IPS DF 6.9 (cell line): Measurements from ENCODE around the gene POU6F2.

Experiments
- DNase-seq: peaks from one replicate; pipeline ENCODE4 v3.0.0-alpha.2; 2013; ENCODE audit warnings: low read depth, low spot score
- H3K27ac ChIP-seq: one replicate; pipeline ENCODE4 v1.5.1; 2013; ENCODE audit warnings: low read length, control low read depth
- H3K27me3 ChIP-seq: 2 replicates; pipeline ENCODE4 v1.6.1; 2013; ENCODE audit warnings: mild to moderate bottlenecking, low read length; ENCODE audit not compliant: control insufficient read depth, insufficient read depth
- H3K36me3 ChIP-seq: 2 replicates; pipeline ENCODE4 v1.6.1; 2013; ENCODE audit warnings: low read length; ENCODE audit not compliant: control insufficient read depth, insufficient read depth
- H3K4me1 ChIP-seq: 2 replicates; pipeline ENCODE4 v1.6.1; 2013; ENCODE audit warnings: low read length; ENCODE audit not compliant: control insufficient read depth, insufficient read depth
- H3K4me3 ChIP-seq: 2 replicates; pipeline ENCODE4 v1.5.1; 2013; ENCODE audit warnings: mild to moderate bottlenecking, low read length
- H3K9me3 ChIP-seq: 2 replicates; pipeline ENCODE4 v1.6.1; 2013; ENCODE audit warnings: low read length, inconsistent platforms; ENCODE audit not compliant: control insufficient read depth, insufficient read depth
- WGBS: extraction: QIAGEN DNeasy Blood & Tissue Kit; methylation state at CpG from one replicate; pipeline ENCODE4 v1.1.7; 2013; ENCODE audit warnings: mixed read lengths, missing lambda C conversion rate; ENCODE audit not compliant: insufficient read length, insufficient coverage; 5-methylcytosine and 5-hydroxymethylcytosine counted together

Gene POU6F2

GRCh38 chr7:39415091-39415787 is 437.5 kb downstream of the POU6F2 start:
- no peak for DNase-seq
- no peaks in the 10 kb centered on the region for H3K27me3 ChIP-seq
- 0 out of 2 replicates have a peak, but pooled peaks cover 1% of the 10 kb centered on the region for H3K4me1 ChIP-seq
- H3K36me3 ChIP-seq: no peaks in the 10 kb centered on the region
- no peak overlapping the region for H3K27ac ChIP-seq
- no CpG with 5 or more reads among the region's 13 CpGs for WGBS
- no peak overlapping the region for H3K4me3 ChIP-seq
- no peaks in the 10 kb centered on the region for H3K9me3 ChIP-seq

GRCh38 chr7:39416866-39417265 is 439.2 kb downstream of the POU6F2 start:
- no CpG with 5 or more reads among the region's 3 CpGs for WGBS
- Histone ChIP-seq H3K27ac (no peak overlapping the region), H3K27me3 (no peaks in the 10 kb centered on the region), H3K36me3 (no peaks in the 10 kb centered on the region), H3K4me1 (0 out of 2 replicates have a peak, but pooled peaks cover 1% of the 10 kb centered on the region), H3K4me3 (no peak overlapping the region), H3K9me3 (no peaks in the 10 kb centered on the region)
- no peak for DNase-seq

GRCh38 chr7:39417642-39418041 is 439.9 kb downstream of the POU6F2 start:
- no peak for DNase-seq
- Histone ChIP-seq H3K9me3 (no peaks in the 10 kb centered on the region), H3K27me3 (no peaks in the 10 kb centered on the region), H3K27ac (no peak overlapping the region), H3K4me3 (no peak overlapping the region), H3K4me1 (0 out of 2 replicates have a peak, but pooled peaks cover 1% of the 10 kb centered on the region), H3K36me3 (no peaks in the 10 kb centered on the region)
- WGBS: no CpG with 5 or more reads among the region's 1 CpG

GRCh38 chr7:39421251-39421650 is 443.5 kb downstream of the POU6F2 start:
- H3K27me3 ChIP-seq: no peaks in the 10 kb centered on the region
- WGBS: no CpG with 5 or more reads among the region's 2 CpGs

GRCh38 chr7:39421661-39422060 is 444.0 kb downstream of the POU6F2 start:
- no peaks in the 10 kb centered on the region for H3K9me3 ChIP-seq
- H3K4me1 ChIP-seq: no peaks in the 10 kb centered on the region
- H3K36me3 ChIP-seq: no peaks in the 10 kb centered on the region
- no peak for DNase-seq
- no peak overlapping the region for H3K27ac ChIP-seq
- WGBS: no CpG with 5 or more reads among the region's 2 CpGs
- H3K27me3 ChIP-seq: no peaks in the 10 kb centered on the region
- no peak overlapping the region for H3K4me3 ChIP-seq

More at GRCh38 chr7:39421251-39421650, 443.5 kb downstream of the POU6F2 start:
- Histone ChIP-seq H3K27ac (no peak overlapping the region), H3K4me3 (no peak overlapping the region), H3K36me3 (no peaks in the 10 kb centered on the region), H3K4me1 (no peaks in the 10 kb centered on the region), H3K9me3 (no peaks in the 10 kb centered on the region)
- no peak for DNase-seq

GRCh38 chr7:39428221-39428620 is 450.5 kb downstream of the POU6F2 start:
- H3K27me3 ChIP-seq: no peaks in the 10 kb centered on the region
- H3K4me3 ChIP-seq: no peak overlapping the region
- peaks cover 1% of the 10 kb centered on the region; the same call in 1 of the 2 replicates for H3K4me1 ChIP-seq
- H3K9me3 ChIP-seq: no peaks in the 10 kb centered on the region
- no CpG with 5 or more reads among the region's 1 CpG for WGBS
- H3K27ac ChIP-seq: no peak overlapping the region
- H3K36me3 ChIP-seq: no peaks in the 10 kb centered on the region
- DNase-seq: no peak

- Histone ChIP-seq H3K27me3 (no peaks in the 10 kb centered on the region), H3K27ac (no peak overlapping the region), H3K4me3 (no peak overlapping the region), H3K36me3 (no peaks in the 10 kb centered on the region), H3K9me3 (no peaks in the 10 kb centered on the region), H3K4me1 (peaks cover 1% of the 10 kb centered on the region; the same call in 1 of the 2 replicates)
- no peak for DNase-seq
- no CpG with 5 or more reads among the region's 2 CpGs for WGBS
Observed at GRCh38 chr7:39429421-39429820, 451.7 kb downstream of the POU6F2 start.

GRCh38 chr7:39430441-39430840 is 452.7 kb downstream of the POU6F2 start:
- WGBS: no CpG with 5 or more reads among the region's 6 CpGs
- no peaks in the 10 kb centered on the region for H3K9me3 ChIP-seq
- DNase-seq: no peak
- no peak overlapping the region for H3K27ac ChIP-seq
- no peak overlapping the region for H3K4me3 ChIP-seq
- H3K27me3 ChIP-seq: no peaks in the 10 kb centered on the region
- peaks cover 1% of the 10 kb centered on the region; the same call in 1 of the 2 replicates for H3K4me1 ChIP-seq
- no peaks in the 10 kb centered on the region for H3K36me3 ChIP-seq

GRCh38 chr7:39430909-39431641 is 453.4 kb downstream of the POU6F2 start:
- no peak for DNase-seq
- no peak overlapping the region for H3K4me3 ChIP-seq
- H3K36me3 ChIP-seq: no peaks in the 10 kb centered on the region
- no peaks in the 10 kb centered on the region for H3K9me3 ChIP-seq
- H3K4me1 ChIP-seq: peaks cover 1% of the 10 kb centered on the region; the same call in 1 of the 2 replicates
- no peaks in the 10 kb centered on the region for H3K27me3 ChIP-seq
- WGBS: no CpG with 5 or more reads among the region's 8 CpGs
- no peak overlapping the region for H3K27ac ChIP-seq

- H3K4me3 ChIP-seq: no peak overlapping the region
- no peak for DNase-seq
- H3K4me1 ChIP-seq: peaks cover 1% of the 10 kb centered on the region; the same call in 1 of the 2 replicates
- no CpG with 5 or more reads among the region's 3 CpGs for WGBS
- no peaks in the 10 kb centered on the region for H3K27me3 ChIP-seq
- H3K9me3 ChIP-seq: no peaks in the 10 kb centered on the region
- no peak overlapping the region for H3K27ac ChIP-seq
- H3K36me3 ChIP-seq: no peaks in the 10 kb centered on the region
Observed at GRCh38 chr7:39432368-39432767, 454.7 kb downstream of the POU6F2 start.
